GM13977 (cell line): Measurements from ENCODE around the gene CCDC32.

ENCODE experiments used
- DNase-seq: peaks from one replicate; pipeline ENCODE4 v3.0.0; 2012; ENCODE audit warnings: low spot score
- in situ Hi-C: fragments of 300-500 bp; cut with MboI; formaldehyde crosslinking; loops from one replicate; pipeline ENCODE4 v1.12.0; 2022; ENCODE audit warnings: low sequenced_read_pairs, low pct_unique_long_range_greater_than_20kb, mixed read lengths, inconsistent platforms; ENCODE audit not compliant: unreplicated experiment
- TF ChIP-seq, protein P1 (sequence below): IDR thresholded peaks from 2 replicates; pipeline ENCODE4 v1.5.1; 2012; ENCODE audit warnings: mild to moderate bottlenecking, control low read depth; ENCODE audit not compliant: insufficient read depth; ENCODE audit errors: extremely low read depth, missing control alignments

Gene CCDC32

DNA sequence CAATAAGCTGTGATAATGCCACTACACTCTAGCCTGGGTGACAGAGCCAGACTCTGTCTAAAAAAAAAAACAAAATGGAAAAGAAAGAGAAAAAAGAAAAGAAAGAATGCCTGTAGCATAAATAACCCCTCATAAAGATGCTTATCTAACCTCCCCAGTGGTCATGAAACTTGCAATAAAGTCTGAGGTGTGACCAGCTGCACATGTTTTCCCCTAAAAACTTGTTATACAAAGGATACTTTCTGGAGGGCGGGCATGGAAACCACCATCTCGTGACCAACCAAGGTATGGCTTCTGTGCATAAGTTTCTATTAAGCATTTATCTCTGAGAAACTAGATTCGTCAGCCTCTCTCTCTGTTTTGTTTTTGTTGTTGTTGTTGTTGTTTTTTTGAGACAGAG lies 21.8 kb downstream of the CCDC32 start:
- DNase-seq, result no peak
- TF ChIP-seq, protein P1, sequence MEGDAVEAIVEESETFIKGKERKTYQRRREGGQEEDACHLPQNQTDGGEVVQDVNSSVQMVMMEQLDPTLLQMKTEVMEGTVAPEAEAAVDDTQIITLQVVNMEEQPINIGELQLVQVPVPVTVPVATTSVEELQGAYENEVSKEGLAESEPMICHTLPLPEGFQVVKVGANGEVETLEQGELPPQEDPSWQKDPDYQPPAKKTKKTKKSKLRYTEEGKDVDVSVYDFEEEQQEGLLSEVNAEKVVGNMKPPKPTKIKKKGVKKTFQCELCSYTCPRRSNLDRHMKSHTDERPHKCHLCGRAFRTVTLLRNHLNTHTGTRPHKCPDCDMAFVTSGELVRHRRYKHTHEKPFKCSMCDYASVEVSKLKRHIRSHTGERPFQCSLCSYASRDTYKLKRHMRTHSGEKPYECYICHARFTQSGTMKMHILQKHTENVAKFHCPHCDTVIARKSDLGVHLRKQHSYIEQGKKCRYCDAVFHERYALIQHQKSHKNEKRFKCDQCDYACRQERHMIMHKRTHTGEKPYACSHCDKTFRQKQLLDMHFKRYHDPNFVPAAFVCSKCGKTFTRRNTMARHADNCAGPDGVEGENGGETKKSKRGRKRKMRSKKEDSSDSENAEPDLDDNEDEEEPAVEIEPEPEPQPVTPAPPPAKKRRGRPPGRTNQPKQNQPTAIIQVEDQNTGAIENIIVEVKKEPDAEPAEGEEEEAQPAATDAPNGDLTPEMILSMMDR, result no peak
- in situ Hi-C loops, result no loop called here

DNA sequence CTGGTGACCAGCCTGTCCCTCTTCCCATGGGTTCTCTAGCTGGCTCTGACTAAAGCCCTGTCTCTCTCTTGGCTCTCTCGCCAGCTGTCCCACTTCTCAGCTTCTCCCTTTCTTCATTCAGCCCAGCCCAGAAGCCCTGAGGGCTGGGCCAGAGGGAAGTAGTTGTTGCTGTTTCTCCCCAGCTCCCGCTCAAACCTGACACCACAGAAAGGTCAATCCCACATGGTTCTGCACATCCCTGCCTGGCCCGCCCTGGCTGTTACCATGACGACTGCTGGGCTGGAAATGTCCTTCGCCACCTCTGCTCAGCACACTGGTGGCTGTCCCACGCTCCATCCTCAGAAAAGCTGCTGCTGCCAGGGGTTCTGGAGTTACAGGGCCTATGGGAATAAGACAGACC lies 25.9 kb downstream of the CCDC32 start:
- DNase-seq, result no peak
- TF ChIP-seq, protein P1, result no peak
- in situ Hi-C loops, result no loop called here

DNA sequence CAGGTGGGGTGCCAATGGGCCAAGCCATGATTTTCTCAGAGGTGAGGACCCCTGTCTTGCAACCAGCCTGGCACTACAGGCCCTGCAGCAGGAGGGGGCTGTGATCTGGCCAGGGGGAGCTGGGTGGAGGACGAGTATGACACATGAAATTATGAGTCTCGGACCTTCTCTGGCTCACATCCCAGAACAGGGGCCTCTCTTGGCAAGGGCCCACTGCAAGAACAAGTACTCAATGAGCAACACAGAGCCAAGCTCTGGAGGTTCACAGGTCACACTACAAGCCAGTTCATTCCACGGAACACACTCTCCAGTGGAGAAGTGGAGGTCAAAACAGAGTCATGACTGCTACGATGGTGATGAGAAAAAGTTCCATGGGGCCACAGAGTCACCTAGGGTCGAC lies 28.3 kb downstream of the CCDC32 start:
- no peak for DNase-seq
- TF ChIP-seq, protein P1, result no peak
- in situ Hi-C loops, result no loop called here

DNA sequence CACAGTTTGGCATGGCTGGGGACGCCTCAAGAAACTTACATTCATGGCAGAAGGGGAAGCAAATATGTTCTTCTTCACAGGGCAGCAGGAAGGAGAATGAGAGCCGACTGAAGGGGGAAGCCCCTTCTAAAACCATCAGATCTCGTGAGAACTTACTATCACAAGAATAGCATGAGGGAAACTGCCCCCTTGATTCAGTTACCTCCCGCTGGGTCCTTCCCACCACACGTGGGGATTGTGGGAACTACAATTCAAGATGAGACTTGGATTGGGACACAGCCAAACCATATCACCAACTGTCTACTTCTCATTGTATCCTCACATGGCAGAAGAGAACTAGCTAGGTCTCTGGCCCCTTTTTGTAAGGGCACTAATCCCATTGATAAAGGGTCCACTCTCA lies 30.5 kb downstream of the CCDC32 start:
- in situ Hi-C loops, result no loop called here
- TF ChIP-seq, protein P1, result no peak
- DNase-seq, result no peak

DNA sequence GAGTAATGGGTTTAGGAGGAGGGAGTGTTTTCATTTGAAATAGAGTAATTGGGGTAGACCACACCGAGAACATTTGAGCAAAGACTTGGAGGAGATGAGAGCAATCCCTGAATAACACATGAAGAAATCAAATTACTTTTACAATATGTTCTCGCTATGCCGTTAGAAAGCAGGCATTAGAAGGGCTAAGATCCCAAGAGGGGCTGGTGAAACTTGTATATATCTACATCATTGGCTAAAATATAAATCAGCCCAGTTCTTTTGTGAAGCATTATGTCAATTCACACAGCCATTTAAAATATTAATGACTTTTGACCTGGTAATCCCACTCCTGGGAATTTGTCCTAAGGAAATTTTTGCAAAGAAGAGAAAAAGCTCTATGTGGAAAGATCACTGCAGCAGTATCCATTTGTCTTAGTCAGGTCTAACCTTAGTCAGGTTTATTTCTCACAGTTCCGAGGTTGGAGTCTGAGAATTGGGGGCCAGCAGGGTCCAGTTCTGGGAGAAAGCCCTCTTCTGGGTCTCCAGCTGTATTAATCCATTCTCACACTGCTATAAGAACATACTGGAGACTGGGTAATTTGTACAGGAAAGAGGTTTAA lies 31.0 kb downstream of the CCDC32 start:
- DNase-seq, result no peak
- TF ChIP-seq, protein P1, result no peak
- in situ Hi-C loops, result no loop called here

DNA sequence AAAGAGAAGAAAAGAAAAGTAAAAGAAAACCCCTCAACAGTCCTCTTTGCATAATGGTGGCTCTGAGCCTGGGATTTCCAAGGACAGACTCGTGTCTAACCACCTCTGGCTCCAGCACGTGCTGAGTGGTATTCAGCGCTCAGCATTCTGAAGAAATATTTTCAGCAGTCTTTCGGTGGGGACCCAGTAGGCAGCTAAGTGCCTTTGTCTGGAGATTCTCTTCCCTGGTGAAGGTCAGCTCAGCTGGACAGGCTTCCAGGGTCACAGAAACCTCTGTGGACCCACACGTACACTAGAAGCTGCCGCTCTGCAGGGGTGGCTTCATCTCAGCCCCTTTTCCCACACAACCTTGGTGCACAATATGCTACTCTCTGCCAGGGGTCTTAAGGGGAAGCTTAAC lies 36.0 kb downstream of the CCDC32 start:
- in situ Hi-C loops, result no loop called here
- TF ChIP-seq, protein P1, result no peak
- no peak for DNase-seq

DNA sequence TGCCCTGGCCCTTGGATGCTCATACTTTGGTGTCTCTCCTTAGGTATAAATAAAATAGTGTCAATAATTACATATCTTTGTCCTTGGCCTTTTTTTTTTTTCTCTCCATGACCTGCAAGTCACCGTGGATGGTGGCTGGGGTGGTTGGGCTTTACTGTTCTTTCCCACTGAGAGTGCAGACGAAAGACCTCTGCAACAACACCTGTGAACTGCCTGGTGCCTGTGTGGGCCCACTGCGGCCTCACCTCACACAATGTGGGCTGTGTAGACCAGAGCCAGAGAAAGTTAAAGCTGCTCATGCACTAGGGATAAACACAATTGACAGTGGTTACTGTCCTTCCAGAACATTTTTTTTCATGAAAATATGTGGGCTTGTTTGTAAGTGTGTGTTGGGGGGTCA lies 39.0 kb downstream of the CCDC32 start:
- no peak for DNase-seq
- TF ChIP-seq, protein P1, result no peak
- in situ Hi-C loops, result no loop called here
